AG10803 (cell line): ENCODE data around the gene DNAH11.

Experiments
- DNase-seq: peaks from one replicate; pipeline ENCODE4 v3.0.0; 2010; ENCODE audit warnings: low read depth
- H3K4me3 ChIP-seq: 2 replicates; pipeline ENCODE4 v1.5.1; 2011; ENCODE audit warnings: mild to moderate bottlenecking, low read length, control low read depth
- CTCF ChIP-seq: conservative IDR thresholded peaks from 2 replicates; pipeline ENCODE4 v1.5.1; 2011; ENCODE audit warnings: mild to moderate bottlenecking, low read length, control low read depth, inconsistent platforms

DNAH11 gene

GRCh38 chr7:21767300-21767900, 224.6 kb downstream of the DNAH11 start:
- H3K4me3 ChIP-seq: no peak overlapping the region
- DNase-seq: peak; percentile 24
- TF ChIP-seq CTCF: peak; percentile 35

- no peak for DNase-seq
- no peak for TF ChIP-seq CTCF
- no peak overlapping the region for H3K4me3 ChIP-seq
Observed at GRCh38 chr7:21768279-21768678, 225.4 kb downstream of the DNAH11 start.

DNA sequence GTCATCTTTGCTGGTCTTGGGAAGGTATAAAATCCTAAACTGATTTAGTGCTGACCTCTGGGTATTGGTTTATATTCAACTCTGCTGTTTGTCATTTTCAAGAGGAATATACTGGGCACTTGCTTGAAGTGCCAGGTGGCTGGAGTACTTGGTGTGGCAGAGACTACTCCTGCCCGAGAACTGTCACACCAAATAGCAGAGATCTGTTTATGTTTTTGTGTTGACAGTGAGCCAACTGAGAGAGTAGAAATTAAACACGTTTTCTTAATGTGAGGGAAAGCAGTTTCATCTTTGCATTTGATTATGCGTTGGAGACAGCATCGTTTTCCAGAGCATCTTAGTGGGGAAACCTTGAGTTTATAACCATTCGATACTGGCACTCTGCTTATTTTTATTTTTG, 228.4 kb downstream of the DNAH11 start:
- H3K4me3 ChIP-seq: no peak overlapping the region
- no peak for DNase-seq
- no peak for TF ChIP-seq CTCF

DNA sequence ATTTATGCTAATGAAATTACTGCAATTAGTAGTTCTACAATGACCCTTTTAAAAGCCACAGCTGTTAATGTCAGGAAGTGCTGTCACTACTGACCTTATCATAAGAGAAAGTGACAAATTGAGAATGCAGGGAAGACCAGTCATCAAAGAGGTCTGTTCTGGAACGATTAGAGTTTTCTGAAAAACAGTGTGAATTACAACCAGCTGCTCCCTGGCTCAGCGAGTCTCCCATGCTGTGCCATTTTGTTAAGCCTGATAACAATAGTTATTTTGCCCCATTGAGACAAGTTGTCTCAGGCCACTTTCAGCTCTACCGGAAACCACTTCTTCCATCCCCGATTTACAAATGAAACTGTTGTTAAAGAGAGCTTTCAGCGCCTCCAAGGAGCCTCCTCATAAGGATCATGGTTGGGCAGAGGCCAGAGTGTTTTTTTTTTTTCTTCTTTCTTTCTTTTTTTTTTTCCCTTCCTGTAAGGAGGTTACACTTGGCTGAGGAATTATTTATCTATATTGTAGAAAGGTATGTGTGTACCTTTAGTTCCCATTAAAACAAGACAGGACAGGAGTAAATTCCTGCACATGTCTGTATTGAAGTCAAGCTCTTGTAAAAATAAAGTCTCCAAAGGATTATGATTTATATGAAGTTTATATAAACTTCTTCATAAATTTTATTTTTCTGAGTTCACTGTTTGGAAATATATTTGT, 229.2 kb downstream of the DNAH11 start:
- DNase-seq: no peak
- H3K4me3 ChIP-seq: no peak overlapping the region
- no peak for TF ChIP-seq CTCF

GRCh38 chr7:21773326-21773725, 230.5 kb downstream of the DNAH11 start:
- TF ChIP-seq CTCF: no peak
- no peak overlapping the region for H3K4me3 ChIP-seq
- DNase-seq: no peak

DNA sequence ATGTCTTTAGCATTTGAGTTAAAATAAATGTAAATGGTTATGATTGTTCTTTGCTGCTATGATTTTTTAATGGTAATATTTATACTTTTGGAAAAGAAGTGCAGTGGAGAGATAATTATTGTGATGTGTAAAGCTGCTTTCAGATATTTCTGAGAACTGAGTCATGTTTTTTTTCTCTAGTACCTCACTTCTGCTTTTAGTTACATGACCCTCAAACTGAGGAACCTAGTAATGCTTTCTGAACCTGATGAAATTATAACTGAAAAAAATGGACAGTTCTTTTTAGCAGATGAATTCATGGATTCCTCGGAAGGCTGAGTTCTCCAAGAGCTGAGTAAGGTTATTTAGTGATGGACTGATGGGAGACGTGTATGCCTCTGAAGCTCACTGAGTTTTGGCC, 235.1 kb downstream of the DNAH11 start:
- no peak overlapping the region for H3K4me3 ChIP-seq
- no peak for TF ChIP-seq CTCF
- no peak for DNase-seq

GRCh38 chr7:21778953-21779352, 236.1 kb downstream of the DNAH11 start:
- no peak for DNase-seq
- no peak for TF ChIP-seq CTCF
- H3K4me3 ChIP-seq: no peak overlapping the region
